Type B pancreatic cell (in vitro differentiated cells): ENCODE data around the gene ATF7IP. TPM values are rescaled to one million over a fixed set of nuclear protein-coding genes. Genes with fewer than 3 reads are reported as not detected.

Source experiments
- DNase-seq: peaks from one replicate; pipeline ENCODE4 v3.0.0; 2021; ENCODE audit warnings: mixed read lengths; ENCODE audit not compliant: unreplicated experiment; ENCODE audit errors: extremely low spot score
- H3K27ac Mint-ChIP-seq: 2 replicates; pipeline ENCODE4 v1.8.0; 2021; ENCODE audit warnings: mild to moderate bottlenecking, mixed read lengths
- H3K27me3 Mint-ChIP-seq: 2 replicates; pipeline ENCODE4 v1.8.0; 2021; ENCODE audit warnings: mixed read lengths
- H3K36me3 Mint-ChIP-seq: 2 replicates; pipeline ENCODE4 v1.8.0; 2021; ENCODE audit warnings: mixed read lengths
- H3K4me1 Mint-ChIP-seq: one replicate; pipeline ENCODE4 v1.8.0; 2021; ENCODE audit warnings: mixed read lengths; ENCODE audit not compliant: unreplicated experiment
- H3K4me3 Mint-ChIP-seq: 2 replicates; pipeline ENCODE4 v1.8.0; 2021; ENCODE audit warnings: mild to moderate bottlenecking, mixed read lengths
- H3K9me3 Mint-ChIP-seq: 2 replicates; pipeline ENCODE4 v1.8.0; 2021; ENCODE audit warnings: mixed read lengths
- CTCF ChIP-seq: fragments of 200-600 bp; sonication (generic); conservative IDR thresholded peaks from 2 replicates; pipeline ENCODE4 v1.5.0; 2021; ENCODE audit warnings: antibody characterized with exemption, mild to moderate bottlenecking
- total RNA-seq: library from RNA; stranded (reverse); gene quantifications from 2 replicates; pipeline ENCODE4 v1.2.1, GENCODE V29; 2021; ENCODE audit warnings: low replicate concordance

Gene ATF7IP
- total RNA-seq, 1 donor from 2014 or later: 102 TPM

DNA sequence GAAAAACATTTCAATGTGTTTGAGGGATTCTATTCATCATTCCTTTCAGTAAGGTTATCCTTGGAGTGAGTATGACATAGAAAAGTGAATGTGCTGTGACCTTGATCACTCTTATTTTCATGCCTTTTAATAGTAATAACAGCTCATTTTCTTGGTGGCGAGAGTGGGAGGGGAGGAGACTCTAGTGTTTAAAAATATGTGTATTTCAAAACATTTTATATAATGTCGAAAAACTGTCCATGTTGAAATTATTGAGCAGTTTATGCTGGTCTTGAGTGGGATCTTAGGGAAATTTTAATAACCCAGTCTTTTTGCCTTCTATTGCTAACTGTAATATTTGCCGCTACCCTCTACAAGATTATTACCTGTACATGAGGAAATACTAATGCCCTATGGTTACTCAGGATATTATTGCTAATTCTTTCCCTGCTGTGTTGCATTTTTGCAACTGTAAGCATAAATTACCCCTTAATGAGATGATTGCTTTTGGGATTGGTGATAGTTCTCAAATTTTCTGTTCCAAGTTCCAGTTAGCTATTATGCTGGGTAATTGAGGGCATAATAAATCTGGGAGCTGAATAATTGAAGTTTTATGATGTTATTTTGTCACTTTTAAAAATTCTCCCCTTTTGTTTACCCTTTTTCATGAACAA, 21.9 kb downstream of the ATF7IP start:
- DNase-seq: no peak
- Mint-ChIP-seq H3K27ac (no peak overlapping the region), H3K36me3 (peaks cover 57% of the 10 kb centered on the region), H3K4me1 (peaks cover 15% of the 10 kb centered on the region), H3K9me3 (peaks cover 3% of the 10 kb centered on the region), H3K27me3 (no peaks in the 10 kb centered on the region), H3K4me3 (peak overlapping the region; percentile 44)
- no peak for TF ChIP-seq CTCF

GRCh38 chr12:14390449-14390848, 25.0 kb downstream of the ATF7IP start:
- no peak overlapping the region for H3K27ac Mint-ChIP-seq
- H3K27me3 Mint-ChIP-seq: no peaks in the 10 kb centered on the region
- peaks cover 5% of the 10 kb centered on the region for H3K4me1 Mint-ChIP-seq
- DNase-seq: no peak
- no peak for TF ChIP-seq CTCF
- peaks cover 55% of the 10 kb centered on the region for H3K36me3 Mint-ChIP-seq
- peaks cover 4% of the 10 kb centered on the region for H3K9me3 Mint-ChIP-seq
- H3K4me3 Mint-ChIP-seq: no peak overlapping the region

DNA sequence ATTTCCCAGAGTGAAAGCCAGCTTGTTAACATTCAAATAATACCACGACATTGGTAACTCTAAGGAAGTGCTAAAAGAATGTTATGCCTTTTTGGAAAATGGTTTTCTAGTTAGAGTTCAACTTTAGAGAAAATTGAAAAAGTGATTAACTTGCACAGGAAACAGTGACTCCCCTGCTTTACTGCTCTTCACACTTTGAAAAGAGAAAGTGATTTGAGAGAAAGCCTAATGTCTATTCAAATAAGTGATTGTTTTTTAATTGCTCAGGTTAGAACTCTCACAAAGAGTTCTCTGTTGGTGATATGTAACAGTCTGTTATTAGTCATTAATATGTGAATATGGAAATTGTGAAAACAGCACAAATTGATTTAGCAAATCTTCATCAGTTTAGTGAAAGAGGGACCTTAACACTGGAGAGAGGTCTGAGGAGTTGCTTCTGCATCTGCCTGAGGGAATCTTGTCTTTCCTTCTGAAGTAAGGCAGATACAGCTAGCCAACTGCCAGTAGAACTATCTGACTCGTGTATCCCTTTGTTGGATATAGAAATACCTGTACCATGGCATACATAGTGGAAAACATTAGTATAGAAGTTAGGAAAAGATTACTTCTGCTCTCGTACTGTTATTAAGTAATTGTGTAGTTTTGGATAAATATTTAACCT, 25.5 kb downstream of the ATF7IP start:
- H3K9me3 Mint-ChIP-seq: peaks cover 4% of the 10 kb centered on the region
- no peak overlapping the region for H3K27ac Mint-ChIP-seq
- peaks cover 5% of the 10 kb centered on the region for H3K4me1 Mint-ChIP-seq
- TF ChIP-seq CTCF: no peak
- H3K27me3 Mint-ChIP-seq: no peaks in the 10 kb centered on the region
- H3K36me3 Mint-ChIP-seq: peaks cover 58% of the 10 kb centered on the region
- H3K4me3 Mint-ChIP-seq: no peak overlapping the region
- DNase-seq: no peak

GRCh38 chr12:14393751-14394150, 28.3 kb downstream of the ATF7IP start:
- Mint-ChIP-seq H3K9me3 (peaks cover 4% of the 10 kb centered on the region), H3K27ac (no peak overlapping the region), H3K4me1 (peaks cover 5% of the 10 kb centered on the region)

DNA sequence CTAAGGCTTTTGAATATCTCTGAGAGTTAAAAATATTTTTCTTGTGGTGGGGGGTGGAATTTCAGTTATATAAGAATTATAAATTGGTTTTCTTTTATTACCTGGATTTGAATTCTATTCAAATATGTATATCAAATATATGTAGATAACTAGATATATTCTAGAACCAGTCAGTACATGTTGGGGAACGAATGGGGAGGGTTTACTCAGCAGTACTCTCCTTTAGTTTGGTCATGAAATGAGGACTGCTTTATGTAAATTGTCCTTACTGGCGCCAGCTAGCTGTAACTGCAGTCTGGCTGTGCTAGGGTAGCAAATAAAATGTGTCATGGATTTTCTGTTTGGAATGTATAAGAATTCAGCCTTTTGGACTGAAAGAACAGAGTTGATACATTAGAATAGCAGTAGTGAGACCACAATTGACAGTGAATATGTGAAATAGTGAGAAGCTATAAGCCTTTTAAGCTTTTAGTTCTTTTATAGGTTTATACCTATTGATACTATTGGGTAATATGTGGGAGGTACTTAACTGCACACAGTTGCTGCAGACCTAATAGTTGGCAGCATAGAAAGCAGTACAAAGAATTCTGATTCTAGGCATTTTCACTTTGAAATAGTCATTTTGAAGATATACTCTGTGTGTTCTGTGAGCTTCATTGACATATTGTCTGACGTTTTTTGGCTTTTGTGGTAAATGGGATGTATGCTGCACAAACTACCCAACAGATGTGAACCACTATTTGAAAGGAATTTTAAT, 29.0 kb downstream of the ATF7IP start:
- Mint-ChIP-seq H3K36me3 (peaks cover 59% of the 10 kb centered on the region), H3K27ac (peak overlapping the region; percentile 37), H3K9me3 (peaks cover 4% of the 10 kb centered on the region), H3K4me3 (peak overlapping the region; percentile 54), H3K4me1 (no peaks in the 10 kb centered on the region), H3K27me3 (no peaks in the 10 kb centered on the region)
- peak; percentile 68 for TF ChIP-seq CTCF
- no peak for DNase-seq

More at GRCh38 chr12:14393751-14394150, 28.3 kb downstream of the ATF7IP start:
- H3K27me3 Mint-ChIP-seq: no peaks in the 10 kb centered on the region
- peaks cover 65% of the 10 kb centered on the region for H3K36me3 Mint-ChIP-seq
- no peak for TF ChIP-seq CTCF
- no peak for DNase-seq
- no peak overlapping the region for H3K4me3 Mint-ChIP-seq
